GM12865 (cell line): ENCODE data around the gene PTK7.

Source experiments
- DNase-seq: peaks from one replicate; pipeline ENCODE4 v3.0.0; 2010; ENCODE audit warnings: low read depth
- H3K4me3 ChIP-seq: 2 replicates; pipeline ENCODE4 v1.5.1; 2011; ENCODE audit warnings: mild to moderate bottlenecking, low read depth, low read length, control low read depth
- CTCF ChIP-seq: IDR thresholded peaks from 2 replicates; pipeline ENCODE4 v1.5.1; 2011; ENCODE audit warnings: low read length, control low read depth, low read depth, inconsistent platforms; ENCODE audit not compliant: insufficient read depth; ENCODE audit errors: missing control alignments

The PTK7 gene

DNA sequence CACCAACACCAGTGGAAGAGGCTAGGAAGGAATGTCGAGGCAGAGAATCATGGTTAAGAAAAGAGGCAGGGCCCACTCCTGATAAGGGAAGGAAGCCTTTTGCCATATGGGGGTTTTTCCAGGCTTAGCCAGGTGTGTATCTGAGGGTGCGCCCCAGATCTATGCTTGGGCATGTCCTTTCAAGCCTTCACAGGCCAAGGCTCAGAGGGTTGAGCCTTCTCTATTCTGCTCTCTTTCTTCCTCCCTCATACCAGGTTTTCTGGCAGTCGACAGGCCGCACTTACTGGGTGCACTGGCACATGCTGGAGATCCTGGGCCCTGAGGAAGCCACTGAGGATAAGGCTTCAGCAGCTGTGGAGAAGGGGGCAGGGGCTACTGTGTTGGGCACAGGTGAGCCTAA, 110.6 kb downstream of the PTK7 start:
- H3K4me3 ChIP-seq: no peak overlapping the region
- DNase-seq: no peak
- TF ChIP-seq CTCF: no peak

GRCh38 chr6:43187821-43188220, 111.7 kb downstream of the PTK7 start:
- DNase-seq: no peak
- TF ChIP-seq CTCF: no peak

GRCh38 chr6:43188426-43188825, 112.3 kb downstream of the PTK7 start:
- DNase-seq: no peak
- TF ChIP-seq CTCF: no peak
- H3K4me3 ChIP-seq: no peak overlapping the region

More at GRCh38 chr6:43187821-43188220, 111.7 kb downstream of the PTK7 start:
- H3K4me3 ChIP-seq: no peak overlapping the region

- no peak overlapping the region for H3K4me3 ChIP-seq
- TF ChIP-seq CTCF: no peak
- DNase-seq: no peak
Observed at GRCh38 chr6:43189776-43190304, 113.7 kb downstream of the PTK7 start.

DNA sequence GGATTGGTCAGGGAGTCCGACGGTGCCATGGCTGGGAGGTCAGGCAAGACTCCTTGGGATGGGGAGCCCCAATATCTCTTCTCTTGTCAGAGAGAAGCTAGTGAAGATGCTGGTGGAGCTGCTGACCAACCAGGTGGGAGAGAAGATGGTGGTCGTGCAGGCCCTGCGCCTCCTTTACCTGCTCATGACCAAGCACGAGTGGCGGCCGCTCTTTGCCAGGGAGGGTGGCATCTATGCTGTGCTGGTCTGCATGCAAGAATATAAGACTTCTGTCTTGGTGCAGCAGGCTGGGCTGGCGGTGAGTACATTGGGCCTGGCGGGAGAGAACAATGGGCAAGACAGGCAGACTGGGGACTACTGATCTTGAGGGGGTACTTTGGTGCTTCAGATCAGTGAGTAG, 116.8 kb downstream of the PTK7 start:
- DNase-seq: no peak
- H3K4me3 ChIP-seq: no peak overlapping the region
- no peak for TF ChIP-seq CTCF

DNA sequence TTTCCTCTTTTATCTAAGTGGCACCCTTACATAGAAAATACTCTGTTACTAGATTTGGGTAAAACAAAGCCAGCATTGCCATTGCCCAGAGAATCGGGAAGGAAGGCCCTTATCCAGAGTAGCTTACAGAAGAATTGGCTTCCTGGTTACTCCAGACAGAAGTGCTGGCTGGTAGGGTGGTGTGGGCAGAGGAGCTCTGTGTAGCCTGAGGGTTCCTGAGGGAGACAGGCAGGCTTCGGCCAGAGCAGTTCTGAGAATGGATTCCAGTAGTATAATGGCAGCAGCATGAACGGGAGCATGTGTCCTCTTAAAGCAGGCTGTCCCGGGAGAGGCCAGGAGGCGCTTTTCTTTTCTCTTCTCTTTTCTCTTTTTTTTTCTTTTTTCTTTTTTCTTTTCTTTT, 117.8 kb downstream of the PTK7 start:
- DNase-seq: no peak
- no peak overlapping the region for H3K4me3 ChIP-seq
- no peak for TF ChIP-seq CTCF

DNA sequence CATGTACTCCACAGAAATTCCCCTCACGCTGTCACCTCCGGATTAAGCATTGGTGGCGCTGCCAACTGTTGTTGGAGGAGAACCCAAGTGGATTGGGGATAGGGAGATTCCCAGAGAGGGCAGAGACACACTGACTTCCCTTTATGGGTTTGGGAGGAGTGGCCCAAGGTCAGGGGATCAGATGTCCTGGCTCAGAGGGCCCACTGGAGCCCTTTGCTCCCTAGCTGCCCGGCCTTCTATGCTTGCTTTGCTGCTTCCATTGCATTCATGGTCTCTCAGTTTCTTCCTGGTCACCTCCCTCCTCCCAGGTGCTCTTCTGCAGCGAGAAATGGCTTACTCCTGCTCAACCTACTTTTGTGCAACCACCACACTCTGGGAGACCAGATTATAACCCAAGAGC, 120.2 kb downstream of the PTK7 start:
- no peak for DNase-seq
- no peak for TF ChIP-seq CTCF

More for the DNA sequence above, 120.2 kb downstream of the PTK7 start:
- H3K4me3 ChIP-seq: no peak overlapping the region
